Activated B cell treated with CpG ODN at 0.5 μM for 24 hours (primary cell): ENCODE measurements around the gene LDLRAD3. TPM values are rescaled to one million over a fixed set of nuclear protein-coding genes. Genes with fewer than 3 reads are reported as not detected.

Experiments
- ATAC-seq: fragments of 200-7000 bp; cut with Tn5 transposase; one replicate; pipeline ENCODE4 v1.10.0; 2021; ENCODE audit warnings: low read depth, mild to moderate bottlenecking, moderate library complexity
- CTCF ChIA-PET: fragments of 350-600 bp; sonication (Branson Sonifier 250); formaldehyde crosslinking; loops from one replicate; lab custom pipeline; 2021; ENCODE audit warnings: antibody characterized with exemption; lab: Charles Lee
- POLR2A ChIA-PET: fragments of 350-600 bp; sonication (Branson Sonifier 250); formaldehyde crosslinking; loops from one replicate; lab custom pipeline; 2021; ENCODE audit warnings: antibody characterized with exemption; lab: Charles Lee
- DNase-seq: peaks from one replicate; pipeline ENCODE4 v3.0.0; 2022
- H3K27ac Mint-ChIP-seq: one replicate; pipeline ENCODE4 v1.8.0; 2020; ENCODE audit warnings: mixed read lengths
- H3K27me3 Mint-ChIP-seq: one replicate; pipeline ENCODE4 v1.8.0; 2021; ENCODE audit warnings: mixed read lengths
- H3K36me3 Mint-ChIP-seq: one replicate; pipeline ENCODE4 v1.8.0; 2021; ENCODE audit warnings: low read depth, mixed read lengths
- H3K4me1 Mint-ChIP-seq: one replicate; pipeline ENCODE4 v1.8.0; 2021; ENCODE audit warnings: mixed read lengths
- H3K4me3 Mint-ChIP-seq: one replicate; pipeline ENCODE4 v1.8.0; 2020; ENCODE audit warnings: mild to moderate bottlenecking, mixed read lengths
- H3K9me3 Mint-ChIP-seq: one replicate; pipeline ENCODE4 v1.8.0; 2020; ENCODE audit warnings: mixed read lengths
- CTCF ChIP-seq: fragments of 200-600 bp; IDR thresholded peaks from one replicate; pipeline ENCODE4 v1.8.0; 2022; ENCODE audit warnings: antibody characterized with exemption, mild to moderate bottlenecking
- intact Hi-C: fragments of 100-400 bp; cut with micrococcal nuclease; formaldehyde crosslinking; loops from one replicate; pipeline ENCODE4 v1.15.1; 2024
- total RNA-seq: library from RNA; stranded (reverse); gene quantifications from 2 replicates; pipeline ENCODE4 v1.2.3, GENCODE V29; 2022

Gene LDLRAD3
- total RNA-seq, 1 donor from 2014 or later: not detected

GRCh38 chr11:35917676-35918075 lies 26.2 kb upstream of the LDLRAD3 start:
- ATAC-seq (no peak), DNase-seq (no peak)
- H3K4me3 Mint-ChIP-seq: no peak overlapping the region
- H3K27ac Mint-ChIP-seq: no peak overlapping the region
- no peaks in the 10 kb centered on the region for H3K4me1 Mint-ChIP-seq
- no peak for TF ChIP-seq CTCF
- ChIA-PET POLR2A (no interaction called here), CTCF (no interaction called here)
- intact Hi-C loops: no loop called here
- no peaks in the 10 kb centered on the region for H3K36me3 Mint-ChIP-seq
- no peaks in the 10 kb centered on the region for H3K9me3 Mint-ChIP-seq
- H3K27me3 Mint-ChIP-seq: peaks cover 10% of the 10 kb centered on the region

GRCh38 chr11:35918716-35919115 lies 25.1 kb upstream of the LDLRAD3 start:
- POLR2A ChIA-PET: no interaction called here
- H3K4me1 Mint-ChIP-seq: no peaks in the 10 kb centered on the region
- CTCF ChIA-PET: interaction anchor here (1.4 kb wide), 1 partner anchor 96 kb away, joined by 3 read pairs; no protein-coding TSS in a partner anchor
- no peak for TF ChIP-seq CTCF
- no peak overlapping the region for H3K27ac Mint-ChIP-seq
- intact Hi-C loops: no loop called here
- no peaks in the 10 kb centered on the region for H3K36me3 Mint-ChIP-seq
- no peaks in the 10 kb centered on the region for H3K9me3 Mint-ChIP-seq
- no peak for DNase-seq
- H3K27me3 Mint-ChIP-seq: peaks cover 10% of the 10 kb centered on the region
- ATAC-seq: no peak
- no peak overlapping the region for H3K4me3 Mint-ChIP-seq

- intact Hi-C loops: no loop called here
- POLR2A ChIA-PET: no interaction called here
Observed at GRCh38 chr11:35919244-35919643, 24.6 kb upstream of the LDLRAD3 start.

GRCh38 chr11:35923452-35923851 lies 20.4 kb upstream of the LDLRAD3 start:
- intact Hi-C loops: no loop called here
- POLR2A ChIA-PET: no interaction called here
- peaks cover 11% of the 10 kb centered on the region for H3K27me3 Mint-ChIP-seq
- no peaks in the 10 kb centered on the region for H3K9me3 Mint-ChIP-seq
- ATAC-seq: no peak
- no peaks in the 10 kb centered on the region for H3K4me1 Mint-ChIP-seq
- no peak for DNase-seq
- CTCF ChIA-PET: no interaction called here
- no peak overlapping the region for H3K4me3 Mint-ChIP-seq
- H3K27ac Mint-ChIP-seq: no peak overlapping the region
- no peaks in the 10 kb centered on the region for H3K36me3 Mint-ChIP-seq
- no peak for TF ChIP-seq CTCF

More at GRCh38 chr11:35919244-35919643, 24.6 kb upstream of the LDLRAD3 start:
- no peaks in the 10 kb centered on the region for H3K4me1 Mint-ChIP-seq
- CTCF ChIA-PET: interaction anchor here (1.4 kb wide), 1 partner anchor 97 kb away, joined by 3 read pairs; no protein-coding TSS in a partner anchor
- peaks cover 10% of the 10 kb centered on the region for H3K27me3 Mint-ChIP-seq
- DNase-seq (no peak), ATAC-seq (no peak)
- no peak overlapping the region for H3K4me3 Mint-ChIP-seq
- no peak for TF ChIP-seq CTCF
- no peaks in the 10 kb centered on the region for H3K9me3 Mint-ChIP-seq
- H3K27ac Mint-ChIP-seq: no peak overlapping the region
- no peaks in the 10 kb centered on the region for H3K36me3 Mint-ChIP-seq

GRCh38 chr11:35924811-35925210 lies 19.1 kb upstream of the LDLRAD3 start:
- Mint-ChIP-seq H3K4me1 (no peaks in the 10 kb centered on the region), H3K36me3 (no peaks in the 10 kb centered on the region), H3K27me3 (peaks cover 11% of the 10 kb centered on the region), H3K4me3 (no peak overlapping the region), H3K27ac (no peak overlapping the region), H3K9me3 (no peaks in the 10 kb centered on the region)
- no peak for TF ChIP-seq CTCF
- POLR2A ChIA-PET: no interaction called here
- no peak for DNase-seq
- intact Hi-C loops: no loop called here
- ATAC-seq: no peak
- CTCF ChIA-PET: no interaction called here
